GM19395 (cell line): ENCODE measurements around the gene DPEP2NB.
"Not testable (repeated sequence)": the region's sequence is repeated elsewhere in the genome, so short reads cannot be mapped to it uniquely, and the experiment has no call there.

Experiments used
- ATAC-seq: cut with Tn5 transposase; IDR thresholded peaks from one replicate; pipeline ENCODE4 v1.9.1; 2021; ENCODE audit warnings: mild to moderate bottlenecking, moderate library complexity; ENCODE audit not compliant: unreplicated experiment

DPEP2NB gene

GRCh38 chr16:68015681-68016080 lies at the start of gene DPEP2NB:
Gene DPEP2NB, minus strand, starts transcription at chr16:68015911. Its CDS starts 141 bp downstream, at chr16:68015770.
- ATAC-seq, result no peak

GRCh38 chr16:68064791-68065365 lies 49.2 kb upstream of the DPEP2NB start:
- no peak for ATAC-seq

- ATAC-seq, result no peak
Observed at GRCh38 chr16:68062910-68063393, 47.2 kb upstream of the DPEP2NB start.

GRCh38 chr16:68061396-68061795 lies 45.7 kb upstream of the DPEP2NB start:
- ATAC-seq, result no peak

- ATAC-seq, result no peak
Observed at GRCh38 chr16:68059804-68060203, 44.1 kb upstream of the DPEP2NB start.

- no peak for ATAC-seq
Observed at GRCh38 chr16:68055395-68055794, 39.7 kb upstream of the DPEP2NB start.

- no peak for ATAC-seq
Observed at GRCh38 chr16:68049449-68049848, 33.7 kb upstream of the DPEP2NB start.

- no peak for ATAC-seq
Observed at GRCh38 chr16:68047987-68048386, 32.3 kb upstream of the DPEP2NB start.

- ATAC-seq, result no peak
Observed at GRCh38 chr16:68046106-68046505, 30.4 kb upstream of the DPEP2NB start.

- ATAC-seq, result no peak
Observed at GRCh38 chr16:68041783-68042182, 26.1 kb upstream of the DPEP2NB start.

- ATAC-seq, result peak; percentile 71
Observed at GRCh38 chr16:68040506-68041288, 25.0 kb upstream of the DPEP2NB start.

GRCh38 chr16:68037841-68038597 lies 22.3 kb upstream of the DPEP2NB start:
- no peak for ATAC-seq

GRCh38 chr16:68035227-68035626 lies 19.5 kb upstream of the DPEP2NB start:
- no peak for ATAC-seq

GRCh38 chr16:68033101-68033500 lies 17.4 kb upstream of the DPEP2NB start:
- no peak for ATAC-seq

GRCh38 chr16:68031951-68032350 lies 16.2 kb upstream of the DPEP2NB start:
- no peak for ATAC-seq

GRCh38 chr16:68030108-68030507 lies 14.4 kb upstream of the DPEP2NB start:
- ATAC-seq, result not testable (repeated sequence)

- ATAC-seq, result no peak
Observed at GRCh38 chr16:68028996-68029395, 13.3 kb upstream of the DPEP2NB start.

- peak; percentile 77 for ATAC-seq
Observed at GRCh38 chr16:68022728-68023537, 7.2 kb upstream of the DPEP2NB start, which contains the start of the genes DDX28 and DUS2. Gene DDX28, minus strand, starts transcription at chr16:68023232. Its CDS starts 30 bp downstream, at chr16:68023202. Gene DUS2, plus strand, starts transcription at chr16:68023284. Its CDS starts 14,740 bp downstream, at chr16:68038024.

GRCh38 chr16:68022278-68022727 lies 6.6 kb upstream of the DPEP2NB start:
- ATAC-seq, result no peak

GRCh38 chr16:68021490-68021889 lies 5.8 kb upstream of the DPEP2NB start:
- ATAC-seq, result no peak
